Measurements from ENCODE around the gene CCDC170.

Gene CCDC170

DNA sequence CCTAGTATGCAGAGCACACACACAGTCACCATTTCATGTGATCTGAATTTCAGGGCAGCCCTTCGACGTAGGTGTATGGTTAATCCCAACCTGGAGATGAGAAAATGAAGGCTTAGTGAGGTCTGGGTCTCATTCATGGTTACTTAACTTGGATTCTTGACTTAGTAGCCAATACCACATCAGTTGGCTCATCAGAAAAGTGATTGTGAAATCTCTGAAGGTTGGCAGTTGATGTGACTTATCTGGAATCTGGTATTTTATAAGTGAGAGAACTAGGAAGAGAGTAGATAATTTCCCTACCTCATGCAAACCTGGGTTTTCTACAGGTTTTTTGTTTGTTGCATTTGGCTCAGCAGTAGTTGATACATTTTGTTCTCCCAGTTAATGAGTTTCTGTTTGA, 123.7 kb downstream of the CCDC170 start:
- no peak for DNase-seq (ENCODE audit: low read depth in 2 of 2)

DNA sequence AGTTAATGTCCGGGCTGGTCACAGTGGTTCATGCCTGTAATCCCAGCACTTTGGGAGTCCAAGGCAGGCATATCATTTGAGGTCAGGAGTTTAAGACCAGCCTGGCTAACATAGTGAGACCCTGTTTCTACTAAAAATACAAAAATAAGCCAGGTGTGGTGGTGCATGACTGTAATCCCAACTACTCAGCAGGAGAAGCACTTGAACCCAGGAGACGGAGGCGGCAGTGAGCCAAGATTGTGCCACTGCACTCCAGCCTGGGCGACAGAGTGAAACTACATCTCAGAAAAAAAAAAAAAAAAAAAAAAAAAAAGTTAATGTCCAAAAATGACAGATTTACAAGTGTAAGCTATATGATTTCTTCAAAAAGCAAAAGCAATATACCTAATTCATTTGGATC, 124.9 kb downstream of the CCDC170 start:
- DNase-seq (ENCODE audit: low read depth in 2 of 2), result no peak

- DNase-seq (ENCODE audit: low read depth in 2 of 2), result no peak
These were observed 126.4 kb downstream of the CCDC170 start for GRCh38 chr6:151620179-151620578.

GRCh38 chr6:151624071-151624470, 130.3 kb downstream of the CCDC170 start:
- no peak for DNase-seq (ENCODE audit: low read depth in 2 of 2)

GRCh38 chr6:151624481-151624880, 130.7 kb downstream of the CCDC170 start:
- no peak for DNase-seq (ENCODE audit: low read depth in 2 of 2)

DNA sequence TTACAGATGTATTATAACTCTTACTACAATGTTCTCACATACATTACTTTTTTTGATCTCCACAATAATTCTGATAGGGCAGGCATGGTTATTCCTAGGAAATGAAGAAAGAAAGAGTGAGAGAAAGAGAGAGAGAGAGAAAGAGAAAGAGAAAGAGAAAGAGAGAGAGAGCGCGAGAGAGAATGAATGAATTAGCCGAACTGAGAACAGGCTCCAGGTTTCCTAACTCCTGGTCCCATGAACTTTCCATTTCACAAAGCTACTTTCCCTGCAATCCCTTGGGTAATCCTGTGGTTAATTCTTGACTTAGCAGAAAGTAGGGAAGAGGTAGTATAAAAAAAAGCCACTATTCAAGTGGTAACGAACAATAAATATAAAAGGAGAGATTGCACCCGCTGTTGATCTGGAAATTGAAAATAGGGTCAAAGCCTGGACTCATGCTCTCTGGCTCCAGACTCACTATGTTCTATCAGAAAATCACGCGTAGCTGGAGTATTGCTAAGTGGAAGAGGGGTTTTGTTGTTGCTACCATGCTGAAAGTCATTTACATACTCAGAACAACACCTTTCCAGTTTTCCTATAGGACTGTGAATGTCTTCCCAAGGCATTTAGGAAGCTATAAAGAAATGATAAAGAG, 131.2 kb downstream of the CCDC170 start:
- DNase-seq (ENCODE audit: low read depth in 2 of 2), result no peak

GRCh38 chr6:151627689-151628444, 134.1 kb downstream of the CCDC170 start:
- DNase-seq (ENCODE audit: low read depth in 2 of 2), result no peak

DNA sequence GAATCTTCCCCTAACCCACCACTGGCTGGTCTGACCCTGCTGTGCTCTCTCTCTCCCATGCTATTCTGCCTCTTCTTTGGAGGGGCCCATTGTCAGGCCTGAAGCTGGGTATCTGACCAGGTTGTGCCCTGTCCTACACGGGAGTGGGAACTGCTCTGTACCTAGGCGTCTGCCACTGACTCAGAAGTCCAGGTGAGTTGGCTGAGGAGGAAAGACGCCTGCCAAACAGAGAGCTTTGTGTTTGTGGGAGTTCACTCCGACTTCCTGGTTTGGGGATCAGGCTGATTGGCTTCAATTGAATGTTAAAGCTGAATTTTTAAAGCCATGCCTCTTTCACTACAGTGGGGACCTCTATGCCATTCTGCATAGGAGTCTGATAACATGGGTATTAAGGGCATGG, 136.0 kb downstream of the CCDC170 start:
- no peak for DNase-seq (ENCODE audit: low read depth in 2 of 2)

- no peak for DNase-seq (ENCODE audit: low read depth in 2 of 2)
These were observed 136.6 kb downstream of the CCDC170 start for GRCh38 chr6:151630387-151630786.

DNA sequence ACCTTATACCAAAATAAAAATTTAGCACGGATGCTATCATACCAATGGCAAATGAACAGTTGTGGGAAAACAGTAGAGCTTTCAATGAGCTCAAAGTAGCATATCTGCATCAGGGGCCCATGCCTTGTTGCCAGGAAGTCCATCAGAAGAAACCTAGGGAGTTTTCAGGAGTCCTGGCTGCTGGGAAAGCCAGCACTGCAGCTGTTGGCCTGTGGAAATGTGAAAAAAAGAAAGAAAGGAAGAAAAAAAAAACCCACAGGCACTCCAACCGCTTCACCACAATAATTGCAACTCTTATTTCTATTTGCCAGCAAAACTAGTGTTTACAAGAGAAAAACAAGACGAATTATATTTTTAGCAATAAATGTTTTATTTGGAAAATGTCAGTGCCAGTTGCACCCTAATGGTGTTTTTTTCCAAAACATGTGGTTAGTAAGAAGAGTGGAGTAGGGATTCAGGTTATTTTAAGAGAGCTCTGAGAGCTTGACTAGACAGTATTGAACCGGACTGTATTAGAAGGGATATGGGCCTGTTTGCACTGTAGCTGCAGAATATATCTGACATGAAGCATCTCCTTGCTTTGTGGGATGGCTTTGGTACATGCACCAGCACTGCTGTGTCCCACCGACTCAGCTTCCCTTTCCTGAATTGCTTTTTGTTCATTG, 137.3 kb downstream of the CCDC170 start:
- no peak for DNase-seq (ENCODE audit: low read depth in 2 of 2)

DNA sequence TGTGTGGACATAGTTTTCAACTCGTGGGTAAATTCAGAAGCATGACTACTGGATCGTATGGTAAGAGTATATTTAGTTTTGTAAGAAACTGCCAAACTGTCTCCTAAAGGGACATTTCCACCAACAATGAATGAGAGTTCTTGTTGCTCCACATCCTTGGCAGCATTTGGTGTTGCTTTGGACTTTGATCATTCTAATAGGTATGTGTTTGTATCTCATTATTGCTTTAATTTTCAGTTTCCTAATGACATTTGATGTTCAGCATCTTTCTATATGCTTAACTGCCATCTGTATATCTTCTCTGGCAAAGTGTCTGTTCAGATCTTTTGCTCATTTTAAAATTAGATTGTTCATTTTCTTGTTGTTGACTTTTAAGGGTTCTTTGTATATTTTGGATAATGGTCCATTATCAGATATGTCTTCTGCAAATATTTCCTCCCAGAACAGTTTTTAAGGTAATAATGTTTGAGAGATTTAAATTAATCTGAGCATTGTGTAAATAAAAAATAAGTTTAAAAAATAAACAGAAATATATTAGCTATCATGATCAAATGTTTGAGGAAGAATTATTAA, 138.7 kb downstream of the CCDC170 start:
- DNase-seq (ENCODE audit: low read depth in 2 of 2), result no peak

DNA sequence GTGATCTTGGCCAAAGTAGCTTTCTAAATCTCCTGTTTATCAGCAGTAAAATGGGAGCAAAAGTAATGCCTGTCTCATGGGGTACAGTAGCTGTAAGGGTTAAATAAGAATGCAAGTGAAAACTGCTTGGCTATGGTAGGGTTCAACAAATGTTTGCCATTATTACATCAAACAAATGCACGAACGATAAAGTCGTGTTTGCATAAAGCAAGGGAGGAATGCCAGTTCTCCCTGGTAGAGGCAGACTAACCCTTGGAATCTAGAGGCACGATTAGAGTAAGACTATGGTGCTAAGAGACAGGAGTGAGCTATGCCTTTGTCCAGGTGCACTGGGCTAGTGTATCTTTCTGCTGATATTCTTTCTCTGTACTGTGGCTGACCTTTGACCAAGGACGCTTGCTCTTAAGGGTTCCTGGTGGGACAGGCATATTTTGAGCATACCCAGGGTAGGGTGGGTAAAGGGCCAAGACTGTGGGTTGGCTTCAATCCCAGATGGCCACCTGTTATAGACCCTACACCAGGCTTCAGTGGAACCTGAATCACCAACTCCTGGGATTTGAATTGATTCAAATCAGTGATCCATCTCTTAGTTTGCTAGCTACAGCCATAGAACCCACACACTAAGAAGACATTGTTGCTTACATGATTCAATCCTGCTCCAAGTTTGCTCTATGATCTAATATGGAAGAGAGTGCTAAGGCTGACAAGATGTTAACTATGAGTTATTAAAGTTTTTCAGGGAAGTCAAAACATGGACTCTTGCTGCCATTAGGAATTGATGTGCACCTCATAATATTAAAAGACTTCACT, 139.9 kb downstream of the CCDC170 start:
- no peak for DNase-seq (ENCODE audit: low read depth in 2 of 2)

GRCh38 chr6:151634336-151634720, 140.5 kb downstream of the CCDC170 start:
- no peak for DNase-seq (ENCODE audit: low read depth in 2 of 2)

DNA sequence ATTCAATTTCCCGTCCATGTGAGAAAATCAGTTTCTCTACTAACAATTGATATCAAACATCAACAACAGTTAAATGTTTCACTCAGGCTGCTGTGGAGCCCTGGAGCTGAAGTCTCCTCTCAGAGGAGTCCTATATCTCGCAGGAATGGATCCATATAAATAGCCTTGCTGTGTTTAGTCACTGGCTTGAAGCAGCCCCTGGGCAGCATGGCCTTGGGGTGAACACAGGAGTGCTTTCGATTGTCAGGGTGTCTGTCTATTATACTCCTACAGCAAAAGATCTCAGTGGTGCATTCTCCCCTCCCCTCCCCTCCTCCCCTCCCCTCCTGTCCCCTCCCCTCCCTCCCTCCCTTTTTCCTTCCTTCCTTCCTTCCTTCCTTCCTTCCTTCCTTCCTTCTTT, 141.9 kb downstream of the CCDC170 start:
- DNase-seq (ENCODE audit: low read depth in 2 of 2), result no peak

- DNase-seq (ENCODE audit: low read depth in 2 of 2), result no peak
These were observed 144.0 kb downstream of the CCDC170 start for GRCh38 chr6:151637814-151638213.

DNA sequence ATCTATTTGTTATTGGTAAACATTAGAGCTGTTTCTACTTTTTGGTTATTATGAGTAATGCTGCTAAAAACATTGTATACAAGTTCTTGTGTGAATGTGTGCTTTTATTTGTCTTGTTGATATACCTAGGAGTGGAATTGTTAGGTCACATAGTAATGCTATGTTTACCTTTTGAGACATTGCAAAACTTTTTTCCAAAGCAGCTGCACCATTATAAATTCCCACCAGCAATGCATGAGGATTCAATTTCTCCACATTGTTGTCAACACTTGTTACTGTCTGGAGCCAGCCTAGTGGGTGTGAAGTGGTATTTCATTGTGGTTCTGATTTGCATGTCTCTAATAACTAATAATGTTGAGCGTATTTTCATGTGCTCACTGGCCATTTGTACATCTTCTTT, 145.9 kb downstream of the CCDC170 start:
- no peak for DNase-seq (ENCODE audit: low read depth in 2 of 2)

- DNase-seq (ENCODE audit: low read depth in 2 of 2), result no peak
These were observed 147.2 kb downstream of the CCDC170 start for GRCh38 chr6:151641028-151641427.

- no peak for DNase-seq (ENCODE audit: low read depth in 2 of 2)
These were observed 154.3 kb downstream of the CCDC170 start for GRCh38 chr6:151647976-151648639.

- no peak for DNase-seq (ENCODE audit: low read depth in 2 of 2)
These were observed 156.0 kb downstream of the CCDC170 start for GRCh38 chr6:151649835-151650234.

DNA sequence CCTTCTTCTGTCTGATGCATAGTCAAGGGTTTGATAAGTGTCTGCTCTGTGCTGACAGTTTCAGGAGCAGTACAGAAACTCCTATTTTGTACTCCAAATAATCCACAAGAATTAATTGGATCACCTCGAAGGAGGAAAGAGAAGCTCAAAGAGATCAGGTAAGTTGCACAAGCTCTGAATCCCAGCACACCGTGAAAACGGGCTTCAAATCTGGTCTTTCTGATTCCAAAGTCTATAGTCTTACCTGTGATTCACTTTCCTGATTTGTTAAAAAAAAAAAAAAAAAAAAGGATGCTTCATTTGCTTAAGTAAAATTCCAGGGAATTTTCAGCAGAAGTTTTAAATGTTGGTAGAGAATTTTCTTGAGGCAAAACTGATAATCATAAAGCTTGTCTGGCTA, 157.8 kb downstream of the CCDC170 start:
- DNase-seq (ENCODE audit: low read depth in 2 of 2), result no peak

DNA sequence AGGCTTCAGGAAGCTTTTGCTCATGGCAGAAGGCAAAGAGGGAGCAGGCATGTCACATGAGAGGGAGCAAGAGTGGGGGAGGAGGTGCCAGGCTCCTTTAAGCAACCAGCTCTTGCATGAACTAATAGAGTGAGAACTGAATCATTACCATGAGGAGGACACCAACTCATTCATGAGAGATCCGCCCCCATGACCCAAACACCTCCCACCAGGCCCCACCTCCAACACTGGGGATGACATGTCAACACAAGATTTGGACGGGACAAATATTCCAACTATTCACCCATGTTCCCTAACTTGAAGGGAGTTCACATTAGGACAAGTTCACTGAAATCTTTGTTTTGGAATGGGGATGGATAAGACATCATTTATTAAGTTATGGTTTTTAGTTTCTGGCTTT, 158.5 kb downstream of the CCDC170 start:
- no peak for DNase-seq (ENCODE audit: low read depth in 2 of 2)
